WTC11 (cell line): ENCODE data around the gene OR10D3. TPM values are rescaled to one million over a fixed set of nuclear protein-coding genes. Genes with fewer than 3 reads are reported as not detected.

Experiments used
- ATAC-seq: fragments of 200-7000 bp; cut with Tn5 transposase; 2 replicates; pipeline ENCODE4 v1.10.0; 2021; ENCODE audit warnings: mild to moderate bottlenecking, moderate library complexity
- CTCF ChIA-PET: fragments of 300-600 bp; sonication (Branson Sonifier 250); formaldehyde crosslinking; loops from one replicate; lab custom pipeline; 2021; ENCODE audit warnings: antibody characterized with exemption; lab: Charles Lee
- POLR2A ChIA-PET: fragments of 350-600 bp; sonication (Branson Sonifier 250); formaldehyde crosslinking; loops from one replicate; lab custom pipeline; 2021; ENCODE audit warnings: antibody characterized with exemption; lab: Charles Lee
- DNase-seq: peaks from one replicate; pipeline ENCODE4 v3.0.0; 2021; ENCODE audit warnings: low spot score
- H3K27ac Mint-ChIP-seq: 2 replicates; pipeline ENCODE4 v1.8.0; 2021; ENCODE audit warnings: mixed read lengths
- H3K27me3 Mint-ChIP-seq: 2 replicates; pipeline ENCODE4 v1.8.0; 2021; ENCODE audit warnings: low read depth, mild to moderate bottlenecking, moderate library complexity, mixed read lengths
- H3K36me3 Mint-ChIP-seq: 2 replicates; pipeline ENCODE4 v1.8.0; 2021; ENCODE audit warnings: mixed read lengths
- H3K4me1 Mint-ChIP-seq: 2 replicates; pipeline ENCODE4 v1.8.0; 2022; ENCODE audit warnings: mixed read lengths
- H3K4me3 Mint-ChIP-seq: 2 replicates; pipeline ENCODE4 v1.8.0; 2021; ENCODE audit warnings: mild to moderate bottlenecking, moderate library complexity, mixed read lengths
- H3K9me3 Mint-ChIP-seq: 2 replicates; pipeline ENCODE4 v1.8.0; 2021; ENCODE audit warnings: mixed read lengths
- AR ChIP-seq: fragments of 250-450 bp; sonication (Bioruptor Pico); IDR thresholded peaks from 2 replicates; pipeline ENCODE4 v1.9.0; 2021; ENCODE audit warnings: mild to moderate bottlenecking
- CBFB ChIP-seq: sonication (generic); formaldehyde crosslinking; IDR thresholded peaks from 2 replicates; pipeline ENCODE4 v1.8.1; 2022; ENCODE audit warnings: mild to moderate bottlenecking, low read depth, missing genetic modification reagents
- E2F5 ChIP-seq: sonication (generic); formaldehyde crosslinking; IDR thresholded peaks from 2 replicates; pipeline ENCODE4 v1.8.1; 2022; ENCODE audit warnings: mild to moderate bottlenecking, moderate library complexity, missing genetic modification reagents
- EMX1 ChIP-seq: fragments of 250-450 bp; sonication (Bioruptor Pico); IDR thresholded peaks from 2 replicates; pipeline ENCODE4 v1.8.0; 2021; ENCODE audit warnings: mild to moderate bottlenecking
- ETV6 ChIP-seq: sonication (generic); formaldehyde crosslinking; IDR thresholded peaks from 2 replicates; pipeline ENCODE4 v1.8.1; 2022; ENCODE audit warnings: mild to moderate bottlenecking, missing genetic modification reagents
- FOXK1 ChIP-seq: sonication (generic); formaldehyde crosslinking; IDR thresholded peaks from 2 replicates; pipeline ENCODE4 v1.8.0; 2022; ENCODE audit warnings: mild to moderate bottlenecking, moderate library complexity, missing genetic modification reagents
- FOXP1 ChIP-seq: sonication (generic); formaldehyde crosslinking; IDR thresholded peaks from 2 replicates; pipeline ENCODE4 v1.8.0; 2022; ENCODE audit warnings: missing genetic modification reagents, mild to moderate bottlenecking, moderate library complexity, borderline replicate concordance
- HMGA2 ChIP-seq: fragments of 250-450 bp; sonication (Bioruptor Pico); IDR thresholded peaks from 2 replicates; pipeline ENCODE4 v1.4.0; 2021; ENCODE audit warnings: mild to moderate bottlenecking, moderate library complexity
- JAZF1 ChIP-seq: fragments of 250-450 bp; sonication (Bioruptor Pico); IDR thresholded peaks from 2 replicates; pipeline ENCODE4 v1.9.0; 2021; ENCODE audit warnings: moderate library complexity, mild to moderate bottlenecking, inconsistent platforms
- KAT7 ChIP-seq: sonication (generic); formaldehyde crosslinking; IDR thresholded peaks from 2 replicates; pipeline ENCODE4 v1.8.1; 2023; ENCODE audit warnings: missing genetic modification reagents, mild to moderate bottlenecking, borderline replicate concordance
- MXD4 ChIP-seq: fragments of 250-450 bp; sonication (Bioruptor Pico); IDR thresholded peaks from 2 replicates; pipeline ENCODE4 v1.8.0; 2021; ENCODE audit warnings: mild to moderate bottlenecking, moderate library complexity, borderline replicate concordance
- MYBL2 ChIP-seq: sonication (generic); formaldehyde crosslinking; IDR thresholded peaks from 2 replicates; pipeline ENCODE4 v1.8.1; 2023; ENCODE audit warnings: mild to moderate bottlenecking, moderate library complexity, missing genetic modification reagents
- NFE2L1 ChIP-seq: sonication (generic); formaldehyde crosslinking; IDR thresholded peaks from 2 replicates; pipeline ENCODE4 v1.8.1; 2023; ENCODE audit warnings: missing genetic modification reagents
- PREB ChIP-seq: sonication (generic); formaldehyde crosslinking; IDR thresholded peaks from 2 replicates; pipeline ENCODE4 v1.8.1; 2022; ENCODE audit warnings: mild to moderate bottlenecking, missing genetic modification reagents, moderate library complexity, borderline replicate concordance
- PRRX2 ChIP-seq: fragments of 250-450 bp; sonication (Bioruptor Pico); IDR thresholded peaks from 2 replicates; pipeline ENCODE4 v1.8.0; 2021; ENCODE audit warnings: mild to moderate bottlenecking
- RELA ChIP-seq: sonication (generic); formaldehyde crosslinking; IDR thresholded peaks from 2 replicates; pipeline ENCODE4 v1.8.1; 2022; ENCODE audit warnings: missing genetic modification reagents, mild to moderate bottlenecking, borderline replicate concordance
- SMAD3 ChIP-seq: sonication (generic); formaldehyde crosslinking; IDR thresholded peaks from 2 replicates; pipeline ENCODE4 v1.8.0; 2022; ENCODE audit warnings: missing genetic modification reagents, mild to moderate bottlenecking, borderline replicate concordance
- SP1 ChIP-seq: sonication (generic); formaldehyde crosslinking; conservative IDR thresholded peaks from 2 replicates; pipeline ENCODE4 v1.8.1; 2022; ENCODE audit warnings: missing genetic modification reagents
- TEAD4 ChIP-seq: sonication (generic); formaldehyde crosslinking; IDR thresholded peaks from 2 replicates; pipeline ENCODE4 v1.8.0; 2022; ENCODE audit warnings: mild to moderate bottlenecking, missing genetic modification reagents
- USF1 ChIP-seq: sonication (generic); formaldehyde crosslinking; IDR thresholded peaks from 2 replicates; pipeline ENCODE4 v1.8.0; 2022; ENCODE audit warnings: mild to moderate bottlenecking, missing genetic modification reagents
- ZNF121 ChIP-seq: sonication (generic); formaldehyde crosslinking; IDR thresholded peaks from 2 replicates; pipeline ENCODE4 v1.8.0; 2023; ENCODE audit warnings: missing genetic modification reagents
- ZNF219 ChIP-seq: sonication (generic); formaldehyde crosslinking; IDR thresholded peaks from 2 replicates; pipeline ENCODE4 v1.8.0; 2023; ENCODE audit warnings: missing genetic modification reagents, mild to moderate bottlenecking, borderline replicate concordance
- ZNF263 ChIP-seq: sonication (generic); formaldehyde crosslinking; IDR thresholded peaks from 2 replicates; pipeline ENCODE4 v1.8.1; 2022; ENCODE audit warnings: low read depth, mild to moderate bottlenecking, moderate library complexity, missing genetic modification reagents
- ZNF317 ChIP-seq: sonication (generic); formaldehyde crosslinking; IDR thresholded peaks from 2 replicates; pipeline ENCODE4 v1.8.1; 2023; ENCODE audit warnings: low read depth, mild to moderate bottlenecking, moderate library complexity, missing genetic modification reagents, borderline replicate concordance
- ZNF396 ChIP-seq: fragments of 250-450 bp; sonication (Bioruptor Pico); IDR thresholded peaks from 2 replicates; pipeline ENCODE4 v1.8.0; 2021; ENCODE audit warnings: mild to moderate bottlenecking, moderate library complexity, borderline replicate concordance
- ZNF416 ChIP-seq: fragments of 250-450 bp; sonication (Bioruptor Pico); IDR thresholded peaks from 2 replicates; pipeline ENCODE4 v1.9.0; 2021; ENCODE audit warnings: mild to moderate bottlenecking, inconsistent platforms
- ZNF423 ChIP-seq: fragments of 250-450 bp; sonication (Bioruptor Pico); IDR thresholded peaks from 2 replicates; pipeline ENCODE4 v2.1.2; 2022; ENCODE audit warnings: mild to moderate bottlenecking, moderate library complexity
- total RNA-seq: library from RNA; stranded (reverse); gene quantifications from 3 replicates; pipeline ENCODE4 v1.2.3, GENCODE V29; 2021

OR10D3 gene
- total RNA-seq, 1 experiment from 2014 or later, result not detected

GRCh38 chr11:124193221-124194010 lies 10.3 kb downstream of the OR10D3 start:
- Mint-ChIP-seq H3K9me3 (no peaks in the 10 kb centered on the region), H3K27me3 (peaks cover 40% of the 10 kb centered on the region)

GRCh38 chr11:124194293-124195188 lies 11.4 kb downstream of the OR10D3 start:
- peaks cover 29% of the 10 kb centered on the region for H3K27me3 Mint-ChIP-seq
- H3K4me1 Mint-ChIP-seq, result peaks cover 31% of the 10 kb centered on the region
- no peak overlapping the region for H3K4me3 Mint-ChIP-seq
- ChIA-PET POLR2A (no interaction called here), CTCF (interaction anchor here (0.6 to 3.9 kb wide), 23 partner anchors 9 to 487 kb away, joined by 3 to 29 read pairs (median 3); partner anchors contain the start of genes TBRG1 and VWA5A)
- peak; percentile 35 for ATAC-seq
- no peaks in the 10 kb centered on the region; the same call in 1 of the 2 replicates for H3K36me3 Mint-ChIP-seq
- no peak for DNase-seq
- peaks cover 3% of the 10 kb centered on the region for H3K9me3 Mint-ChIP-seq
- no peak overlapping the region for H3K27ac Mint-ChIP-seq
- TF ChIP-seq ZNF263 (CRISPR knock-in tag) (no peak), USF1 (CRISPR knock-in tag) (no peak), PREB (CRISPR knock-in tag) (no peak), ZNF317 (CRISPR knock-in tag) (no peak), FOXP1 (CRISPR knock-in tag) (no peak), ETV6 (CRISPR knock-in tag) (no peak), SMAD3 (CRISPR knock-in tag) (no peak), ZNF396 (no peak), ZNF416 (no peak)

More at GRCh38 chr11:124193221-124194010, 10.3 kb downstream of the OR10D3 start:
- no peak for DNase-seq
- ChIA-PET POLR2A (no interaction called here), CTCF (interaction anchor here (1.0 to 3.9 kb wide), 8 partner anchors 16 to 124 kb away, joined by 3 to 29 read pairs (median 6); partner anchors contain the start of gene VWA5A)
- H3K36me3 Mint-ChIP-seq, result no peaks in the 10 kb centered on the region
- H3K4me3 Mint-ChIP-seq, result no peak overlapping the region
- peaks cover 36% of the 10 kb centered on the region for H3K4me1 Mint-ChIP-seq
- TF ChIP-seq CBFB (CRISPR knock-in tag) (no peak), PREB (CRISPR knock-in tag) (no peak), MXD4 (no peak), NFE2L1 (CRISPR knock-in tag) (no peak), ZNF423 (CRISPR knock-in tag) (no peak), AR (CRISPR knock-in tag) (no peak), TEAD4 (CRISPR knock-in tag) (no peak), HMGA2 (CRISPR knock-in tag) (no peak), ZNF317 (CRISPR knock-in tag) (no peak), PRRX2 (CRISPR knock-in tag) (no peak), KAT7 (no peak), JAZF1 (CRISPR knock-in tag) (no peak), SP1 (no peak), MYBL2 (CRISPR knock-in tag) (no peak), ZNF121 (CRISPR knock-in tag) (no peak), RELA (no peak), ZNF219 (CRISPR knock-in tag) (no peak), E2F5 (CRISPR knock-in tag) (no peak), FOXK1 (CRISPR knock-in tag) (no peak), EMX1 (CRISPR knock-in tag) (no peak)
- ATAC-seq, result no peak
- H3K27ac Mint-ChIP-seq, result 0 out of 2 replicates have a peak overlapping the region, but pooled peaks have one; percentile 2
